H9 (cell line): ENCODE results near the gene AK8. TPM values are rescaled to one million over a fixed set of nuclear protein-coding genes. Genes with fewer than 3 reads are reported as not detected.

Experiments used
- DNase-seq: peaks from one replicate; pipeline ENCODE4 v3.0.0-alpha.2; 2017
- H2AFZ ChIP-seq: one replicate; pipeline ENCODE4 v1.6.1; 2013; ENCODE audit warnings: mild to moderate bottlenecking, low read length, control low read depth, moderate library complexity
- H2AK5ac ChIP-seq: 2 replicates; pipeline ENCODE4 v1.6.1; 2013; ENCODE audit warnings: low read length, control low read depth, mixed read lengths; ENCODE audit not compliant: insufficient read length
- H2BK120ac ChIP-seq: one replicate; pipeline ENCODE4 v1.6.1; 2013; ENCODE audit warnings: low read depth, mild to moderate bottlenecking, low read length, control low read depth, inconsistent platforms; ENCODE audit not compliant: poor library complexity, severe bottlenecking
- H2BK12ac ChIP-seq: 2 replicates; pipeline ENCODE4 v1.6.1; 2013; ENCODE audit warnings: low read length, control low read depth, mixed read lengths, low read depth; ENCODE audit not compliant: insufficient read length
- H2BK15ac ChIP-seq: 2 replicates; pipeline ENCODE4 v1.6.1; 2013; ENCODE audit warnings: low read depth, low read length, control low read depth
- H2BK20ac ChIP-seq: one replicate; pipeline ENCODE4 v1.6.1; 2013; ENCODE audit warnings: low read depth, mild to moderate bottlenecking, low read length, control low read depth, inconsistent platforms; ENCODE audit not compliant: poor library complexity, severe bottlenecking
- H2BK5ac ChIP-seq: 2 replicates; pipeline ENCODE4 v1.6.1; 2013; ENCODE audit warnings: low read length, control low read depth, mixed read lengths; ENCODE audit not compliant: insufficient read length
- H3K14ac ChIP-seq: 2 replicates; pipeline ENCODE4 v1.6.1; 2013; ENCODE audit warnings: low read length, control low read depth; ENCODE audit not compliant: insufficient read depth
- H3K18ac ChIP-seq: 2 replicates; pipeline ENCODE4 v1.6.1; 2013; ENCODE audit warnings: low read depth, mild to moderate bottlenecking, mixed read lengths, low read length, control low read depth; ENCODE audit not compliant: insufficient read length
- H3K23ac ChIP-seq: 2 replicates; pipeline ENCODE4 v1.6.1; 2013; ENCODE audit warnings: low read length, control low read depth, mixed read lengths, low read depth; ENCODE audit not compliant: insufficient read length
- H3K23me2 ChIP-seq: 2 replicates; pipeline ENCODE4 v1.6.1; 2013; ENCODE audit warnings: low read depth, mild to moderate bottlenecking, mixed read lengths, low read length, control low read depth; ENCODE audit not compliant: insufficient read length, poor library complexity, severe bottlenecking
- H3K27ac ChIP-seq: 2 replicates; pipeline ENCODE4 v1.5.1; 2013; ENCODE audit warnings: low read length, control low read depth, mixed read lengths, low read depth; ENCODE audit not compliant: insufficient read length
- H3K27me3 ChIP-seq: 2 replicates; pipeline ENCODE4 v1.6.1; 2013; ENCODE audit warnings: low read length, control low read depth, inconsistent platforms; ENCODE audit not compliant: insufficient read depth
- H3K4ac ChIP-seq: 2 replicates; pipeline ENCODE4 v1.6.1; 2013; ENCODE audit warnings: low read depth, mild to moderate bottlenecking, control low read depth, inconsistent platforms, low read length, moderate library complexity
- H3K4me1 ChIP-seq: 2 replicates; pipeline ENCODE4 v1.6.1; 2013; ENCODE audit warnings: low read length, control low read depth, inconsistent platforms; ENCODE audit not compliant: insufficient read depth
- H3K4me2 ChIP-seq: 2 replicates; pipeline ENCODE4 v1.6.1; 2013; ENCODE audit warnings: low read length, control low read depth, mixed read lengths; ENCODE audit not compliant: insufficient read length, insufficient read depth
- H3K56ac ChIP-seq: 2 replicates; pipeline ENCODE4 v1.6.1; 2013; ENCODE audit warnings: low read depth, mild to moderate bottlenecking, mixed read lengths, low read length, control low read depth; ENCODE audit not compliant: insufficient read length
- H3K79me1 ChIP-seq: 2 replicates; pipeline ENCODE4 v1.6.1; 2013; ENCODE audit warnings: low read depth, mild to moderate bottlenecking, moderate library complexity, low read length, control low read depth, inconsistent platforms; ENCODE audit not compliant: insufficient read depth, poor library complexity, severe bottlenecking
- H3K79me2 ChIP-seq: 2 replicates; pipeline ENCODE4 v1.6.1; 2013; ENCODE audit warnings: low read length, control low read depth, inconsistent platforms; ENCODE audit not compliant: insufficient read depth
- H3K9ac ChIP-seq: 2 replicates; pipeline ENCODE4 v1.6.1; 2013; ENCODE audit warnings: low read length, control low read depth, mixed read lengths; ENCODE audit not compliant: insufficient read length; ENCODE audit errors: extremely low read depth
- H3K9me3 ChIP-seq: one replicate; pipeline ENCODE4 v1.6.1; 2013; ENCODE audit warnings: low read depth, low read length, inconsistent platforms; ENCODE audit not compliant: control insufficient read depth
- H3T11ph ChIP-seq: one replicate; pipeline ENCODE4 v1.6.1; 2013; ENCODE audit warnings: mild to moderate bottlenecking, low read length, control low read depth, inconsistent platforms
- H4K20me1 ChIP-seq: one replicate; pipeline ENCODE4 v1.6.1; 2013; ENCODE audit not compliant: control insufficient read depth, insufficient read length, insufficient read depth
- H4K5ac ChIP-seq: 2 replicates; pipeline ENCODE4 v1.6.1; 2013; ENCODE audit warnings: low read depth, mild to moderate bottlenecking, mixed read lengths, low read length, control low read depth; ENCODE audit not compliant: insufficient read length
- H4K8ac ChIP-seq: replicated peaks from 2 replicates; pipeline ENCODE4 v1.6.1; 2013; ENCODE audit warnings: low read length, control low read depth, mixed read lengths, low read depth; ENCODE audit not compliant: insufficient read length
- H4K91ac ChIP-seq: 2 replicates; pipeline ENCODE4 v1.6.1; 2013; ENCODE audit warnings: low read depth, mild to moderate bottlenecking, moderate library complexity, mixed read lengths, low read length, control low read depth; ENCODE audit not compliant: insufficient read length
- H3K27ac Mint-ChIP-seq, 3 experiments: 2 replicates in 2 of 3; 3 replicates in 1 of 3; pipeline ENCODE4 v1.8.0; 2020 to 2021; ENCODE audit warnings: mixed read lengths in 3 of 3, mild to moderate bottlenecking in 1 of 3, moderate library complexity in 1 of 3
- H3K27me3 Mint-ChIP-seq: 2 replicates; pipeline ENCODE4 v1.8.0; 2021; ENCODE audit warnings: low read depth, mild to moderate bottlenecking, moderate library complexity, mixed read lengths
- H3K36me3 Mint-ChIP-seq, 3 experiments: 2 replicates in 2 of 3; 3 replicates in 1 of 3; pipeline ENCODE4 v1.8.0; 2020 to 2021; ENCODE audit warnings: low read depth in 3 of 3, mixed read lengths in 3 of 3; ENCODE audit not compliant: insufficient read depth in 1 of 3
- H3K4me1 Mint-ChIP-seq, 2 experiments: 2 replicates each; pipeline ENCODE4 v1.8.0; 2020; ENCODE audit warnings: mixed read lengths in 2 of 2
- H3K4me3 Mint-ChIP-seq, 2 experiments: 2 replicates in 1 of 2; 3 replicates in 1 of 2; pipeline ENCODE4 v1.8.0; 2020 to 2021; ENCODE audit warnings: mild to moderate bottlenecking in 2 of 2, mixed read lengths in 2 of 2, moderate library complexity in 1 of 2
- H3K9me3 Mint-ChIP-seq, 2 experiments: 2 replicates in 1 of 2; 3 replicates in 1 of 2; pipeline ENCODE4 v1.8.0; 2020; ENCODE audit warnings: mild to moderate bottlenecking in 2 of 2, mixed read lengths in 2 of 2, moderate library complexity in 1 of 2
- WGBS: extraction: QIAGEN DNeasy Blood & Tissue Kit; methylation state at CpG from one replicate; pipeline ENCODE4 v1.1.7; 2013; ENCODE audit warnings: missing lambda C conversion rate, low lambda C conversion rate, mixed read lengths; ENCODE audit not compliant: insufficient read length; ENCODE audit errors: extremely low coverage; 5-methylcytosine and 5-hydroxymethylcytosine counted together
- total RNA-seq: library from RNA; stranded (reverse); gene quantifications from 2 replicates; pipeline ENCODE4 v1.2.1, GENCODE V29; 2021
- TF ChIP-seq, protein P1 (sequence below): fragments of 200-600 bp; sonication (generic); conservative IDR thresholded peaks from 3 replicates; pipeline ENCODE4 v1.8.0; 2021; ENCODE audit warnings: antibody characterized with exemption, mild to moderate bottlenecking

AK8 gene
- total RNA-seq, 1 experiment from 2014 or later = 0.44 TPM

DNA sequence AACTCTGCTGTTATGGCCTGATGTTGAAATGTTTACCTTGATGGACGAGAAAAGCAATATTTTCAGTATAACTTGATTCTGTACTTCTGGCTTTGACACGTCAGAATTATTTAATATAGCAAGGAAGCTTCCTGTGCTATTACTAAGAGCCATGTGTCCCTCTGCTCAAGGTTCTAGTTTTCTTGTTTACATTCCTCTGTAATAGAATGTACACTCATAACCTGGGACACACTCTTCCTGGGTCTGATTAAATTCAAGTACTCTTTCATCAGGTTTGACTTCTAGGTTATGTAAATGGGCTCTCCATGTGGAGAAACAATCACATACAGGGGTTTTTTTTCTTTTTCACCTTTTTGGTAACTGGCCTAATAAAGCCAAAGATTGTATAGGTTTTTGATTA, 174.7 kb downstream of the AK8 start:
- peaks cover 0 to 11% (median 10%) of the 10 kb centered on the region in 3 experiments; a peak in 4 of 7 replicates for H3K36me3 Mint-ChIP-seq
- H3K4me3 Mint-ChIP-seq = no peak overlapping the region

More for the DNA sequence above, 174.7 kb downstream of the AK8 start:
- H2BK20ac ChIP-seq = no peak overlapping the region
- peaks cover 4% of the 10 kb centered on the region for H3K9me3 ChIP-seq
- H3K23ac ChIP-seq = no peak overlapping the region
- H2BK12ac ChIP-seq = no peak overlapping the region
- H3K27ac ChIP-seq = no peak overlapping the region
- no peak overlapping the region for H2AFZ ChIP-seq
- H3K4me2 ChIP-seq = no peak overlapping the region
- no peak overlapping the region for H4K8ac ChIP-seq
- H3K79me2 ChIP-seq = no peaks in the 10 kb centered on the region
- no peak overlapping the region for H3K4ac ChIP-seq
- H3K79me1 ChIP-seq = no peaks in the 10 kb centered on the region
- no peak overlapping the region for H3K56ac ChIP-seq
- no peak overlapping the region for H4K5ac ChIP-seq
- Mint-ChIP-seq H3K9me3 (peaks cover 25 to 43% of the 10 kb centered on the region in 2 experiments), H3K4me1 (no peaks in the 10 kb centered on the region), H3K27me3 (peaks cover 11% of the 10 kb centered on the region), H3K27ac (no peak overlapping the region)
- H2BK15ac ChIP-seq = no peak overlapping the region
- no CpG with 5 or more reads among the region's 2 CpGs for WGBS
- no peak overlapping the region for H3T11ph ChIP-seq
- no peak overlapping the region for H3K18ac ChIP-seq
- H3K27me3 ChIP-seq = no peaks in the 10 kb centered on the region
- no peaks in the 10 kb centered on the region for H3K4me1 ChIP-seq
- no peaks in the 10 kb centered on the region for H4K20me1 ChIP-seq
- H3K14ac ChIP-seq = no peak overlapping the region
- H2BK120ac ChIP-seq = no peak overlapping the region
- no peaks in the 10 kb centered on the region for H3K23me2 ChIP-seq
- no peak overlapping the region for H2AK5ac ChIP-seq
- TF ChIP-seq, protein P1, sequence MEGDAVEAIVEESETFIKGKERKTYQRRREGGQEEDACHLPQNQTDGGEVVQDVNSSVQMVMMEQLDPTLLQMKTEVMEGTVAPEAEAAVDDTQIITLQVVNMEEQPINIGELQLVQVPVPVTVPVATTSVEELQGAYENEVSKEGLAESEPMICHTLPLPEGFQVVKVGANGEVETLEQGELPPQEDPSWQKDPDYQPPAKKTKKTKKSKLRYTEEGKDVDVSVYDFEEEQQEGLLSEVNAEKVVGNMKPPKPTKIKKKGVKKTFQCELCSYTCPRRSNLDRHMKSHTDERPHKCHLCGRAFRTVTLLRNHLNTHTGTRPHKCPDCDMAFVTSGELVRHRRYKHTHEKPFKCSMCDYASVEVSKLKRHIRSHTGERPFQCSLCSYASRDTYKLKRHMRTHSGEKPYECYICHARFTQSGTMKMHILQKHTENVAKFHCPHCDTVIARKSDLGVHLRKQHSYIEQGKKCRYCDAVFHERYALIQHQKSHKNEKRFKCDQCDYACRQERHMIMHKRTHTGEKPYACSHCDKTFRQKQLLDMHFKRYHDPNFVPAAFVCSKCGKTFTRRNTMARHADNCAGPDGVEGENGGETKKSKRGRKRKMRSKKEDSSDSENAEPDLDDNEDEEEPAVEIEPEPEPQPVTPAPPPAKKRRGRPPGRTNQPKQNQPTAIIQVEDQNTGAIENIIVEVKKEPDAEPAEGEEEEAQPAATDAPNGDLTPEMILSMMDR = no peak
- H4K91ac ChIP-seq = no peak overlapping the region
- DNase-seq = no peak
- no peak overlapping the region for H2BK5ac ChIP-seq
- H3K9ac ChIP-seq = no peak overlapping the region
